Skin of body (tissue), 2 donors: ENCODE results near the gene USP37. TPM values are rescaled to one million over a fixed set of nuclear protein-coding genes. Genes with fewer than 3 reads are reported as not detected.
A peak's percentile ranks its signal among the peaks of the same experiment; 100 is the strongest.
"Not testable (repeated sequence)": the region's sequence is repeated elsewhere in the genome, so short reads cannot be mapped to it uniquely, and the experiment has no call there.

Experiments
- DNase-seq: peaks from one replicate; lab custom pipeline; 2025; lab: John Stamatoyannopoulos, UW
- total RNA-seq: library from RNA; depleted of rRNA; stranded (reverse); fragments of >200 nt; gene quantifications from one replicate; pipeline ENCODE4 v1.2.3, GENCODE V29; 2014

Gene USP37
- total RNA-seq, 1 donor from 2014 or later, result 19.9 TPM

- not testable (repeated sequence) for DNase-seq
Observed at GRCh38 chr2:218554225-218554624, 13.9 kb downstream of the USP37 start.

- no peak for DNase-seq
Observed at GRCh38 chr2:218547978-218548377, 20.2 kb downstream of the USP37 start.

GRCh38 chr2:218547511-218547910 lies 20.6 kb downstream of the USP37 start:
- no peak for DNase-seq

GRCh38 chr2:218546012-218546411 lies 22.1 kb downstream of the USP37 start:
- no peak for DNase-seq

- no peak for DNase-seq
Observed at GRCh38 chr2:218540015-218540414, 28.1 kb downstream of the USP37 start.

- DNase-seq, result no peak
Observed at GRCh38 chr2:218536804-218537494, 31.2 kb downstream of the USP37 start.

- DNase-seq, result no peak
Observed at GRCh38 chr2:218529990-218530389, 38.2 kb downstream of the USP37 start.

- DNase-seq, result not testable (repeated sequence)
Observed at GRCh38 chr2:218528409-218528808, 39.7 kb downstream of the USP37 start.

GRCh38 chr2:218523651-218524050 lies 44.5 kb downstream of the USP37 start:
- no peak for DNase-seq

GRCh38 chr2:218518876-218519275 lies 49.3 kb downstream of the USP37 start:
- no peak for DNase-seq

GRCh38 chr2:218517434-218518206 lies 50.5 kb downstream of the USP37 start:
- DNase-seq, result no peak

GRCh38 chr2:218516614-218517013 lies 51.5 kb downstream of the USP37 start:
- DNase-seq, result no peak

- DNase-seq, result no peak
Observed at GRCh38 chr2:218513676-218514075, 54.5 kb downstream of the USP37 start.

GRCh38 chr2:218508299-218508698 lies 59.9 kb downstream of the USP37 start:
- no peak for DNase-seq

GRCh38 chr2:218505754-218506371 lies 62.3 kb downstream of the USP37 start:
- no peak for DNase-seq

GRCh38 chr2:218501665-218502064 lies 66.5 kb downstream of the USP37 start:
- peak; percentile 49 for DNase-seq

GRCh38 chr2:218500501-218501060 lies 67.6 kb downstream of the USP37 start:
- no peak for DNase-seq

GRCh38 chr2:218485986-218486667 lies 82.0 kb downstream of the USP37 start:
- no peak for DNase-seq

- no peak for DNase-seq
Observed at GRCh38 chr2:218482651-218483050, 85.5 kb downstream of the USP37 start.

- DNase-seq, result no peak
Observed at GRCh38 chr2:218479595-218479994, 88.6 kb downstream of the USP37 start.

GRCh38 chr2:218478544-218478943 lies 89.6 kb downstream of the USP37 start:
- DNase-seq, result no peak

- DNase-seq, result no peak
Observed at GRCh38 chr2:218477247-218477646, 90.9 kb downstream of the USP37 start.
